ENCODE data around the gene GPR15.
"Not testable (repeated sequence)": the region's sequence is repeated elsewhere in the genome, so short reads cannot be mapped to it uniquely, and the experiment has no call there.

The GPR15 gene

DNA sequence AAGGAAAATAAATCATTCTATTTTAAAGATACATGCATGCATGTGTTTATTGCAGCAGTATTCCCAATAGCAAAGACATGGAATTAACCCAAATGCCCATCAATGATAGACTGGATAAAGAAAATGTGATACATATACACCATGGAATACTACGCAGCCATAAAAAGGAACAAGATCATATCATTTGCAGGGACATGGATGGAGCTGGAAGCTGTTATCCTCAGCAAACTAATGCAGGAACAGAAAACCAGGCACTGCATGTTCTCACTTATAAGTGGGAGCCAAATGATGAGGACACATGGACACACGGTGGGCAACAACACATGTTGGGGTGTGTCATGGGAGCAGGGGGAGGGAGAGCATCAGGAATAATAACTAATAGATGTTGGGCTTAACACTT, 28.0 kb downstream of the GPR15 start:
- not testable (repeated sequence) for DNase-seq

- DNase-seq, result no peak
Measured at GRCh38 chr3:98560911-98561310, 29.1 kb downstream of the GPR15 start.

DNA sequence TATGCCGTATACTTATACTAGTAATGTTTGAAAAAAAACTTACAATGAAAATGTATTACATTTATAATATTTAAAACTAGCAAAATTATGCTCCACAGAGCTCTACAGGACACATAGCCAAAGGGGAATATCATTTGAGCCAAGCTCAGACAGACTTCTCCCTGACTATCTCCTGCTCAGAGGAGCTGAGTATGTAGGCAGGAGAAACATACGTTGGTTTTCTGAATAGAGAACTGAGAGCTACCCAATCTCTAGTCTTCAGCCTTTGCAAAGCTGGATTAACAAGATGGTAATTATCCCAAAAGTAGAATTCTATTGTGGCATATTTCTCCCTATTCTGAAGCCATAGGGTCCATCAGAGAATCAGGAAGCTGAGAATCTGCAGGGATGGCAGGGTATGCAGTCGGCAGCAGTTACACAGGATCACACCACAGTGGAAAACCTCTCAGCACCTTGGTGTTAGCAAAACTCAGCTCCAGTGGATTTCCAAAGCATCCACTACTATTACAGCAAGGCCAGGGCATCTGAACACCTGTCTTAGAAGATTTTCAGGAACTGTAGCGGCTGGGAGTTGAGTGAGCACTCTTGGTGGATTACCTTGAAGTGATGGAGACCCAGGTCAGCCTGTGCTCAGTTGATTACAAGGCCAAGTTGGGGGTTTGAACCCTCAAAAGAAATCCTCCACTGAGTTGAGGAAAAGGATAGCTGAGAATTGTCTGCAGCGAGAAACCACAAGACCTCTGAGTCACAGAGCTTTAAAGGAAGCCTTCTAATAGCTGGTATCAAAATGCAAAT, 30.1 kb downstream of the GPR15 start:
- no peak for DNase-seq

DNA sequence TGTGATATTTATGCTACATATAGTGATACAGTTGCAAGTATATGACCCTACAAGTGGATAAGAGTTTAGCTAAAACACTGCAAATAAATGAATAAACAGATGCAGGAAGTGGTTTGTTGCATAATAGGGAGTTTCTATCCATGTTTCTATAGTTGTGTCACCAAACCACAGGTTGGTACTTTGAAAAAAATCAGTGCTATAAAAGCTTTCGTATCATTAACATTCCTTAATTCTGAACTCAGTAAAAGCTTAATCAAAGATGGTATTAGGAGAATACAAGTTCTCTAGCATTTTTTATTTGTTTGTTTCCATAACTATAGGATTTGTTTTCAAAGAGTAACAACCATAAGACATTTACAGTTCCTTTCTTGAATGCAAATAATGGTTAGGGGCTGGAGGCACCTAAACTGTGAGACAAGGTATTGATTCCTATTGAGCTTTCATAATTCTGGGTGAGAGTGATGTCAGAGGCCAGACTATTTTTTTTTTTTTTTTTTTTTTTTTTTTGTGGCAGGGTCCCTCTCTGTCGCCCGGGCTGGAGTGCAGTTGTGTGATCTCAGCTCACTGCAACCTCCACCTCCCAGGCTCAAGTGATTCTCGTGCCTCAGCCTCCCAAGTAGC, 32.0 kb downstream of the GPR15 start:
- DNase-seq, result no peak

DNA sequence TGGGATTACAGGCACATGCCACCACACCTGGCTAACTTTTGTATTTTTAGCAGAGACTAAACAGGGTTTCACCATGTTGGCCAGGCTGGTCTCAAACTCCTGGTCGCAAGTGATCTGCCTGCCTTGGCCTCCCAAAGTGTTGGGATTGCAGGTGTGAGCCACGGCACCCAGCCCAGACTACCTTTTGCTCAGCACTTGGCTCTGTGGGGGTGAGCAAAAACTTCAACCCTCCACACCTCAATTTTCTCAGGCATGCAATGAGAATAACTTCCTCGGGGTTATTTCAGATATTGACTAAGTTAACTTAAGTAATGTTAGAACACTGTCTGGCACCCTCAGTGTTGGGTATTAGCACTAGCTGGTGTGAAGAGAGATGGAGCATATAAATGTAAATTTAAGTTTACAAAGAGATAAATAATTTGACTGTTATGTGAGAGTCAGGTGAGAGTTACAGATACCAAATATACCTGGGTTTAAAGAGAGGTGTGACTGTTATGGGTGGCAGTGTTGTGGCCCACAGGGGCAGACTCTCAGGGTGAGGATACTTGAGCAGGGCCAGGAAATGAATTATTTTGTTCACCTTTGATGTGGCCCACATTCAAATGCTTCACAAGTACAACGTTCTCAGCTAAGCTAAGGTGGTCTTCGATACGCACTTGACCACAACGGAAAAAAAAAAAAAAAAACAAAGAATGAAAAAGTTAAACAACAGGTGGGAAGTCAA, 32.7 kb downstream of the GPR15 start:
- DNase-seq, result no peak

- no peak for DNase-seq
Measured at GRCh38 chr3:98565237-98565643, 33.5 kb downstream of the GPR15 start.

DNA sequence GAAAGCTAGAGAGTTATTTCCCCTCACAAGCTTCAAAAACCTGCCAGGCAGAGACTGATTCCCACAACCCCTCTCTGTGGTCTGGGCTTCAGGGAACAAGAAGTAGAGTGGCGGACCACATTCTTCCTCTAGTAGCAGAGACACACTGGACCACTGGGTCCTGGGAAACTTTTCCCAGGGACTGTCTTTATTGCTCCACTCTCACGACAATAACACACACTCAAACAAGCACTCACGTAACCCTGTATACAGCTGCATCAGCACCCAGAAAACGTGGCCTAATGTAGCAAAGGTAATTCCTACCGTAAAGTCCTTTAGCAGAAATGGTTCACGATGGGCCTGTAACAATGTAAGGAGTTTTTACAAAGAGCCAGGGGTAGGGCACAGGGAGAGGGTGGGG, 34.1 kb downstream of the GPR15 start:
- DNase-seq, result no peak

DNA sequence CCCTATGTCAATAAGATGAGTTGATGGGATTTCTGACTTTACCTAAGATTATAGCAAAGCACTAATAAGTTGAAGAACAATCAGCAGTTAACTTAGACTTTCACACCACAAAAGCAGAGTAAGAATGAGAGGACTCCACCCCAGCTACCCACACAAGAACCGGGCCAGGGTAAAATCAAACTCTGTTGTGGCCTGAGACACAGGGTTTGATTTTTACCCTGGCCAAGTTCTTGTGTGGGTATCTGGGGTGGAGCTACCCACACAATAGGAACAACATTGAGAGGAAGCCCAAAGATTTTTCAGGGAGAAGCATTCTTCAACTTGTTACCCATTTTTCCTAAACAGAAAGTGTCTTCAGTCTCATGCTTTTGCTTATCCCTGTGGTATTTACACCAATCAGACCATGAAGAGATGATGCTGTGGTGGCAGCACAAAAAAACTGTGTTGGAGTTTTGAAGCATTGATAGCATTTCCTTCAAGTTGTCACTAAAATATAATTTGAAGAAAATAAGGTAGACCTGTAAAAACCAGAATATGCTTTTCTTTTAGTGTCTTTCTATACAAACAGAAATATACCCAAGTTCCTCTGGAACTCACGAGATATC, 36.0 kb downstream of the GPR15 start:
- DNase-seq, result no peak

GRCh38 chr3:98568402-98568801, 36.6 kb downstream of the GPR15 start:
- no peak for DNase-seq

GRCh38 chr3:98573181-98573728, 41.5 kb downstream of the GPR15 start:
- DNase-seq, result no peak

DNA sequence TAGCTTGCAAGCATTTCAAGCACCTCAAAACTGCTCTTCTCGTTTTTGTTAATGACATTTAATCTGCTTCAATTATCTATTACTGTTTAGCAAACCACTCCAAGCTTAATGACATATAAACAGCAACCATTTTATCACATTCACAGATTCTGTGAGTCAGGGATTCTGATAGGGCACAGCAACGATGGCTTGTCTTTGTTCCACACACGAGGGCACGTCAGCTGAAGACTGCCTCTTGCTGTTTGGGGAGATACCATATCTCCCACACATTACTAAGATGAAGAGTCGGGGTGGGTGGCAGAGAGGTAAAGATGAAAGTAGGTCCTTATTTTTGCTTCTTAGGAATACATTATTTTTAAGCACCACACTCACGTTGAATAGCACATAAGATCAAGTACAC, 42.4 kb downstream of the GPR15 start:
- DNase-seq, result no peak

GRCh38 chr3:98577178-98577895, 45.6 kb downstream of the GPR15 start:
- DNase-seq, result no peak

- no peak for DNase-seq
Measured at GRCh38 chr3:98580401-98581386, 48.9 kb downstream of the GPR15 start.

GRCh38 chr3:98581474-98581873, 49.7 kb downstream of the GPR15 start:
- no peak for DNase-seq

GRCh38 chr3:98582042-98582441, 50.3 kb downstream of the GPR15 start:
- no peak for DNase-seq

- no peak for DNase-seq
Measured at GRCh38 chr3:98583766-98584165, 52.0 kb downstream of the GPR15 start.
